Adrenal gland (tissue), 5 donors: Measurements from ENCODE around the gene GOLPH3.

Experiments used
- POLR2A ChIP-seq, 2 donors: fragments of 450-650 bp; IDR thresholded peaks; one replicate each; pipeline ENCODE4 v1.6.1; 2017; ENCODE audit warnings: antibody characterized with exemption in 2 of 2, mild to moderate bottlenecking in 2 of 2, moderate library complexity in 1 of 2
- TF ChIP-seq, protein P1 (sequence below), 6 experiments: fragments of 450-650 bp in 4 of 6; fragments of 200-600 bp in 2 of 6; sonication (generic) in 1 of 6; IDR thresholded peaks; 1 replicate in 5 of 6; 2 replicates in 1 of 6; pipeline versions ENCODE4 v1.5.1 to v1.8.0; 2016 to 2021; ENCODE audit warnings: antibody characterized with exemption in 6 of 6, mild to moderate bottlenecking in 2 of 6, moderate library complexity in 1 of 6
- donor health status: DM: no; HTN: no; CAD: no.

DNA sequence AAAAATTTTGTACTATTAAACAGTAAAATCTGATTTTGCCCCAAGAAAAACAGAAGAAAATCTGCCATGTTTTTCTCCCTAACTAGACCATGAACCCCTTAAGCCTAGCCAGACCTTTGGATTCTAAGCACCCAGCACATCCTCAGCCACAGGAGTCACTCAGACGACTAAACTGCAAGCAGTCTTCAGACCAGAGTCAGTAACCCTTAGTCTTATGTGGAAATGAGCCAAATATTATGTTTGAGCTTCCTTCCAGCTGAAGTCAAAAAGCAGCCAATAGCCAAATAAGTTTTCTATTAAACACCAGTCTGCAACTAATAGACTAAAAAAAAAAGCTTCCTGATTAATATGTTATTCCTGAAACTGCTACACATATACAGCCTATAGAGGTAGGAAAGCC lies 47.4 kb downstream of the GOLPH3 start:
- TF ChIP-seq, protein P1, sequence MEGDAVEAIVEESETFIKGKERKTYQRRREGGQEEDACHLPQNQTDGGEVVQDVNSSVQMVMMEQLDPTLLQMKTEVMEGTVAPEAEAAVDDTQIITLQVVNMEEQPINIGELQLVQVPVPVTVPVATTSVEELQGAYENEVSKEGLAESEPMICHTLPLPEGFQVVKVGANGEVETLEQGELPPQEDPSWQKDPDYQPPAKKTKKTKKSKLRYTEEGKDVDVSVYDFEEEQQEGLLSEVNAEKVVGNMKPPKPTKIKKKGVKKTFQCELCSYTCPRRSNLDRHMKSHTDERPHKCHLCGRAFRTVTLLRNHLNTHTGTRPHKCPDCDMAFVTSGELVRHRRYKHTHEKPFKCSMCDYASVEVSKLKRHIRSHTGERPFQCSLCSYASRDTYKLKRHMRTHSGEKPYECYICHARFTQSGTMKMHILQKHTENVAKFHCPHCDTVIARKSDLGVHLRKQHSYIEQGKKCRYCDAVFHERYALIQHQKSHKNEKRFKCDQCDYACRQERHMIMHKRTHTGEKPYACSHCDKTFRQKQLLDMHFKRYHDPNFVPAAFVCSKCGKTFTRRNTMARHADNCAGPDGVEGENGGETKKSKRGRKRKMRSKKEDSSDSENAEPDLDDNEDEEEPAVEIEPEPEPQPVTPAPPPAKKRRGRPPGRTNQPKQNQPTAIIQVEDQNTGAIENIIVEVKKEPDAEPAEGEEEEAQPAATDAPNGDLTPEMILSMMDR (IDR thresholded peaks at IDR 0.05), result no peak
- no peak for TF ChIP-seq POLR2A (IDR thresholded peaks at IDR 0.05)
